ENCODE measurements around the gene ASNSD1.
A peak's percentile ranks its signal among the peaks of the same experiment; 100 is the strongest.
"Not testable (repeated sequence)": the region's sequence is repeated elsewhere in the genome, so short reads cannot be mapped to it uniquely, and the experiment has no call there.

The ASNSD1 gene

DNA sequence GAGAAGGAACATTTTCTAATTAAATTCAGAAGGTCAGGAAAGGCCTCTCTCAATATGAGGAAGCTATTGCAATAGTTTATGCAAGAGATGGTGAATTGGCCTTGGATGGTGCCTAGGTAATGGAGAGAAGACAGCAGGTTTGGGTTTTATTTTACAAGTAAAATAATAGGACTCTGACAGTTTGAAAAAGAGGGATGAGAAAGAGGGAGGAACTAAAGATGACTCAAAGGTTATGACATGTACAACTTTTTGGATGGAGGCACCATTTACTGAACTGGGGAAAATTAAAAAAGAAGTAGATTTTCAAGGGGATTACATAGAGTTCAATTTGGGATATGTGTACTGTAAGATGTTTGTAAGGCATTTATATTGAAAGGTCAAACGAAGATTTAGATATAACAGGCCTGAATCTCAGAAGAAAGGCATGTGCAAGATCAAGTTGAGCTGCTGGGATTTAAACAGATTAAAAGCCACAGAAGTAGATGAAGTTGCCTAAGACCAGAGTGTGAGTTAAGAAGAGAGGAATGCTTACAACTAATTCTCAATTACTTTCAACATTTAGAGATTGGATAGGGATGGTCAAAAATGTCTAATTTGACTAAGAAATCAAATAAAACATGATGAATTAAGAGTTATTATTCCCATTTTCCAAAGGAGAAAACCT is 12.3 kb upstream of the ASNSD1 start:
- peak; percentile 33 for DNase-seq

- DNase-seq, result no peak
These were observed 10.0 kb upstream of the ASNSD1 start for GRCh38 chr2:189651284-189651683.

DNA sequence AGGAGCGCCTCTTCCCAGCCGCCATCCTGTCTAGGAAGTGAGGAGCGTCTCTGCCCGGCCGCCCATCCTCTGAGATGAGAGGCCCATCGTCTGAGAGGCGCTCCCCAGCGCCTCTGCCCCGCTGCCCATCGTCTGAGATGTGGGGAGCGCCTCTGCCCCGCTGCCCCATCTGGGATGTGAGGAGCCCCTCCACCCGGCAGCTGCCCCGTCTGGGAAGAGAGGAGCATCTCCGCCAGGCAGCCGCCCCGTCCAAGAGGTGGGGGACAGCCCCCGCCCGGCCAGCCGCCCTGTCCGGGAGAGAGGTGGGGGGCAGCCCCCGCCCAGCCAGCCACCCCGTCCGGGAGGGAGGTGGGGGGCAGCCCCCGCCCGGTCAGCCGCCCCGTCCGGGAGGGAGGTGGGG is 7.8 kb upstream of the ASNSD1 start:
- DNase-seq, result not testable (repeated sequence)

GRCh38 chr2:189654641-189655040 is 6.6 kb upstream of the ASNSD1 start:
- DNase-seq, result peak; percentile 25

- DNase-seq, result no peak
These were observed 3.4 kb upstream of the ASNSD1 start for GRCh38 chr2:189657867-189658266.

DNA sequence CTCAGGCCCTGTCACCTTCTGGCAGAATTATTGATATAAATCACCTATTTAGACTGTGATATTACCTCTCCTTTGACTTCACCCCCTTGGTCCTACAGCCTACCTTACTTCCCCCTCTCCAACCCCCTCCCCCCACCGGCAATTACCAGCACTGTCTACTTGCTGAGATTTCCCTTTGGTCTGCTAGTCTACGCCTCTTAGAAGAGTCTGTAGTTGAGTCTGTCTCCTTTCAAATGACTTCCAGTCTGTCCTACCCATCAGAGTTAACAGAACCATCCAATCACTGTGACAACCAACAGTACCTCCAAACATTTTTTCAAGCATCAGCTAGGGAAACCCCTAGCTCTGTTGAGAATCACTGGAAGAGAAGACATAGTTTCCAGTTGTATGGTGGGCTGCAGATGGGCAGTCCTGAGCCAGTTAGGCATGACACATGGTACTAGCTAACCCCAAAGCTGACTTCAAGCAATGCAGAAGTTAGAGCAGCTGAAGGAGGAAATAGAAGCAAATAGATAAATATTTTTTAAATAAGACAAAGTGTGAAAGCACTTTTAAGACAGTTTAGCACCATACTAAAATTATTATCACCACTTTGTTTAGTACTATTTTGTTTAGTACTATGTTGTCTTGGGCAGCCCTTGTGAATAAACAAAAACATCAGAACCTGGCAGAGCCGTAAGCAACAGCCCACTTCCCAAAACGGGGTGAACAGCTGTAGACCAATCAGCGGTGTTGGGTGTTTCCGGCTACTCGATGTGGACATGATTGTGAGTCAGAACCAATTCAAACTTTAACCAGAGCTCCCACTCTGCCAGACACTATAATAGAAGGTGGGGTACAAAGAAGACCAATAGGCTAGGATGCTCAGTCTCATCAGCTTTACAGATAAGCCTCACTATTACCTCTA is 2.7 kb upstream of the ASNSD1 start:
- DNase-seq, result no peak

DNA sequence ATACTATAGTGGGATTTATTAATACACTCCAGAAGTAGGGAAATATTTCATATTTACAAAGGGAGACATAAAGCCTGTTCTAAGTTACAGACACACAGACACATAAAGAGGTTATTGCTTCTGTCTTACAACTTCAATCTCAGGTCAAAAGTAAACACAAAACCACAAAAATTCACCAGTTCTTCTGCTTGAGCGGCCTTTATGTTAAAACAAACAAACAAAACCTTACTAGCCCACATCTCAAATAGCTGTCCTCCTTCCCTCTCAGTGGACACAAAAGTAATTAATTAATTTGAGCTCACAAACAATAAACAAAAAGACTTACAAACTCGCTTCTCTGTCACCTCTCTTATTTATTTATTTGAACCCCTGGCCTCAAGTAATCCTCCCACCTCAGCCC is 1.5 kb upstream of the ASNSD1 start:
- no peak for DNase-seq

DNA sequence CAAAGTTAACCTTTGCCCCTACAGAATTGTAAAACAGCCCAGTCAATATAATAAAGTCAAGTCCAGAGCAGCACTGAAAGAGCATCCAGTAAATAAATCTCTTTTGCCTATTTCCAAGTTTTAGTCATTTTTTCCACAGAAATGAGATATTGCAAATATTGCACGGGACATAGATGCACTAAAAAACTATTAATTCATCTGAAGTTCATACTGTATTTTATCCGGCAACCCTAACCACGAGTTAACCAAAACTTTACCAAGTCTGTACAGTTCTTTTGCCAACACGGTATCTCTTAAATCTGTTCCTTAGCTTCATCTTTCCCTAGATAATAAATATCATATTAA is 484 bp upstream of the ASNSD1 start:
- DNase-seq, result no peak

DNA sequence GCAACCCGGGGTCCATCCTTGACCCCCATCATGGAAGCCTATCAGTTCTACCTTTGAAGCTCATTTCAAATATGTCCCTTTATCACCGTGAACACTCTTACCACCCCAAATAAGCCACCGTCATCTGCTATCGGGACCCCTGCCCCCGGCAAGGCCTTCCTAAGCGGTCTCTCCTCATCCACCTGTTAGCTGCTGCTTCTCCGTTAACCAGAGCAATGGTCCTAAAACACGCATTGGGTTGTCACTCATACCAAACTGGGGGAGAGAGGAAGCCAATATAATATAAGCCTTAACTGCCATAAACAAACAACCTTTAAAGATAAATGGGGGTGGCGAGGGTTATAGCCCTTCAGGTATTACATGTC is 680 bp downstream of the ASNSD1 start:
- DNase-seq, result no peak

- DNase-seq, result no peak
These were observed 1.5 kb downstream of the ASNSD1 start for GRCh38 chr2:189662669-189663226.

DNA sequence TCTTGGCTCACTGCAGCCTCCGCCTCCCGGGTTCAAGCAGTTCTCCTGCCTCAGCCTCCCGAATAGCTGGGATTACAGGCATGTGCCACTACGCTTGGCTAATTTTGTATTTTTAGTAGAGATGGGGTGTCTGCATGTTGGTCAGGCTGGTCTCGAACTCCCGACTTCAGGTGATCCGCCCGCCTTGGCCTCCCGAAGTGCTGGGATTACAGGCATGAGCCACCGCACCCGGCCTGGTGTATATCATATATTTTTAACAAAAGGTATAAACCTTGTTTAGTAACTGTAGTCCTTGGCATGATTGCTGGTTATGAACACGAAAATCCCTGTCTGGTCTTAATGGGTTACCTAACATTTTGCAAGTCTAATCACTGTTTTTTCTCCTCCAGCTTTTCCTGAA is 2.1 kb downstream of the ASNSD1 start:
- DNase-seq, result not testable (repeated sequence)

DNA sequence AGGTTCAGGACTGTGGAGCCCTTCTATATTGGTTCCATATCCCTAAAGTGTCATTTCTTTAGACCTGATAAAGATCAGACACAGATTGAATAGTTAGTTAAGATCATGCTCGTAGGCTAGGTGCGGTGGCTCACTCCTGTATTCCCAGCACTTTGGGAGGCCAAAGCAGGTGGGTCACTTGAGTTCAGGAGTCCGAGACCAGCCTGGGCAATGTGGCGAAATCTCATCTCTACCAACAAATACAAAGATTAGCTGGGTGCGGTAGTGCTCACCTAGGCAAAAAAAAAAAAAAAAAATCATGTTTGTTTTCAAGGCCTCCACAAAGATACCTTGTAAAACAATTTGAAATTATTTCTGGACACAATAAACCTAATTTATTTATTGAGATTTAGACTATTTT is 8.7 kb downstream of the ASNSD1 start:
- no peak for DNase-seq

DNA sequence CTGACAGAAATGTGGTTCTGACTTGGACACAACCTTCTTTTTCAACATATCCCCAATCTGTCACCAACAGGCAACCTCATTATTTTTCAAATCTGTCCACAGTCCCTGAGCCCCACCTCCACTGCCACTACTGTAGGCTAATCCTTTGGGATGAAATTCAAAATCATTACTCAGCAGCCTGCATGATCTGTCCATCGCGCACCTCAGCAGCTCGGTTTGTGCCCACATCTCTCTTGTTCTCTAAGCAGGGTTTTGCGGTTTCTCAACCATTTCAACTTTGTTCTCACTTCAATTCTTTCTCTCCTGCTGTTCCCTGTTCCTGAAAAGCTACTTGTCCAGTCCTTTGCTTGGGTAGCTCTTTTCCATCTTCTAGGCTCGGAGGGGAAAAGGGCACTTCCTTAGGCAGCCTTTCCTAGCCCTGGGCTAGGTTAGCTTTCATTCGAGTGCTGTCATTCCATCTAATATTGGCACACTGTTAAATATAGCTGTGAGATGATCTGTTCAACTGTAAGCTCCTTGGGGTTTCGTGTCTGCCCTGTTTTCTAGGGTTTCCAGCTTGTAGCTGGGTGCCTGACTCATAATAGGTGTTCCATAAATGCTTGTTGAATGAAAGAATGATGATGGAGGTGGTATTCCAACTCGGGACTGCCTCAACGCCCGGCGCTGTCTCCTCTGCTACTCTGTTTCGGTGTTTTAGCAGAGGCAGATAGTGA is 12.6 kb downstream of the ASNSD1 start:
- DNase-seq, result no peak

- peak; percentile 93 for DNase-seq
These were observed 13.3 kb downstream of the ASNSD1 start, which contains the start of gene ANKAR for GRCh38 chr2:189674374-189675112. Gene ANKAR (plus strand): TSS chr2:189674670. CDS start chr2:189676491, 1,821 bp downstream.

DNA sequence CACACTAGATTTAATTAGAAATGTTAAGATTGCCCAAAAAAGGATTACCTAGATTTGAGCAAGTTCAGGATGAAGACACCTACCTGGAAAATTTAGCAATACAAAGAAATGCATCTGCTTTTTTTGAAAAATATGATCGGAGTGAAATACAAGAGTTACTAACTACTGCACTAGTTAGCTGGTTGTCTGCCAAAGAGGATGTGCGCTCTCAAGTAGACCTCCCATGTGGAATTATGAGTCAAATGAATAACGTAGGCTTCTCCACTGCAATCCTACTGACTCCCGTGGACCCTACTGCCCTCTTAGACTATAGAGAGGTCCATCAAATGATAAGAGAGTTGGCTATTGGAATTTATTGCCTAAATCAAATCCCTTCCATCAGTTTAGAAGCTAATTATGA is 15.2 kb downstream of the ASNSD1 start:
- DNase-seq, result no peak

DNA sequence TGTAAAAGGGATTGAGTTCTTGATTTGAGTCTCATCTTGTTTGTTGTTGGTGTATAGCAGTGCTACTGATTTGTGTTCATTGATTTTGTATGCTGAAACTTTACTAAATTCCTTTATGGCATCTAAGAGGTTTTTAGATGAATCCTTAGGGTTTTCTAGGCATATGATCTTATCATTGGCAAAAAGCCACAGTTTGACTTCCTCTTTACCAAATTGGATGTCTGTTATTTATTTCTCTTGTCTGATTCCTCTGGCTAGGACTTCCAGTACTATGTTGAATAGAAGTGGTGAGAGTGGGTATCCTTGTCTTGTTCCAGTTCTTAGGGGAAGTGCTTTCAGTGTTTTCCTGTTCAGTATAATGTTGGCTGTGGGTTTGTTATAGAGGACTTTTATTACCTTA is 18.0 kb downstream of the ASNSD1 start:
- no peak for DNase-seq

DNA sequence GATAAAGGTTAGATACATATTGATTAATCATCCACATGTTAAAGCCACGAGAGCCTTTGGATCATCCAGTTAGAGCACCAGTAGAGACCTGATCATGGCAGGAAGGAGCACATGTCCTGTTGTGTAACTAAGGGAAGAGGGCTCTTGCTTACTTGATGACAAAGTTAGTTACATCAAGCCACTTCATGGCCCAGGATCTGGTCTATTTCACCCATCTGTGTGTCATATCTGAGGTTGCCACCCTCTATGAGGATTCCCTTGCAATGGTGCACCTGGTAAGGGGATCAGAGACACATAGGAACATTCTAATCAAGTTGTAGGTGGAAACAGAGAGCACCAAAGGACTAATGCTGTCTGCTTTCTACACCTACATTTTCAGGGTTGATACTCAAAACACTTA is 19.9 kb downstream of the ASNSD1 start:
- DNase-seq, result no peak

DNA sequence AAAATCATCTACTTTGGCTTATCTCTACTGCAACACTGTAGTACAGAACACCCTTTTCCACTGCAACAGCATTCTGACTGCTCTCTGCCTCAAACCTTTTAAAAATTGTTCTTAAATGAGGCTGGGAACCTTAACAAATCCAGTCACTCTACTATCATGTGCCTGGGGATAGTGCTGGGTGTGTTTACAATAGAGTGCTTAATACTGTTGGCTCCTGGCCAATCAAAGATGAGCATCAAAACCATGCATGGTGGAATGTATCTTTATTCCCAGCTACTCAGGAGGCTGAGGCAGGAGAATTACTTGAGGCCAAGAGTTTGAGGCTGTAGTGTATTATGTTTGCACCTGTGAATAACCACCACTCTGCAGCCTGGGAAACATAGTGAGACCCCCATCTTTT is 20.6 kb downstream of the ASNSD1 start:
- no peak for DNase-seq

GRCh38 chr2:189683348-189683747 is 22.1 kb downstream of the ASNSD1 start:
- no peak for DNase-seq

DNA sequence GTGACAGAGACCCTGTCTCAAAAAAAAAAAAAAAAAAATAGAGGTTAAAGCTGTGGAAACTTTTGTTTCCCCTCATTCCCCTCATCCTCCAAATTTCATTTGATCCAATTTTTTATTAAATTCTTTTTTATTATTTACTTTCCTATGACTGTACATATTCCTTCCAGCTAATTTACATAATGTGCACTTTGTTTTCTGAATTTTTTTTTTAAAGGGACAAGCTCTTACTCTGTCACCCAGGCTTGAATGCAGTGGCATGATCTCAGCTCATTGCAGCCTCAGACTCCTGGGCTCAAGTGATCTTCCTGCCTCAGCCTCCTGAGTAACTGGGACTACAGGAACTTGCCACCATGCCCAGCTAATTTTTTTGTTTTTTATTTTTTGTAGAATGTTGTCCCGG is 23.6 kb downstream of the ASNSD1 start:
- DNase-seq, result no peak

GRCh38 chr2:189685540-189686229 is 24.4 kb downstream of the ASNSD1 start:
- DNase-seq, result peak; percentile 67

- DNase-seq, result not testable (repeated sequence)
These were observed 26.5 kb downstream of the ASNSD1 start for GRCh38 chr2:189687796-189688195.

Measured in EL (cell line).